GM21423 (cell line): Measurements from ENCODE around the gene WWTR1.

Source experiments
- ATAC-seq: cut with Tn5 transposase; IDR thresholded peaks from one replicate; pipeline ENCODE4 v1.9.1; 2021; ENCODE audit warnings: mild to moderate bottlenecking, moderate library complexity; ENCODE audit not compliant: unreplicated experiment

The WWTR1 gene

DNA sequence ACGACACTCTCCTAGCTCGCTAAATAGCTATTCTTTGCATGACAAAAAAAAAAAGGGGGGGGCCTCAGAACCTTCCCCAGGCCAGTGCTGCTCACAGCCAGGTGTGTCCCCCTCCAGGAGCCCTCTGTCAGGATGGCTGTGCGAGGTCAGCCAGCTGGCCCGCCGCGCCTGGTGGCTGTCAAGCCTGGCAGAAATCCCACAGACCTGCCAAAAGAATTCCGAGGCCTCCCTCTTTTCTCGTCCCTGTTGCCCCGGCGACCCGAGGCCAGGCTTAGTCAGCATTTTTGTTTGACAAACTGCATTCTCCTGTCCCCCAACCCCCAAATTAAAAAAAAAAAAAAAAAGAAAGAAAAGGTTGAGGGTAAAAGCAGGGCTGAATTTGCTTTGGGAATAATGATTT lies 121.4 kb downstream of the WWTR1 start:
- no peak for ATAC-seq

DNA sequence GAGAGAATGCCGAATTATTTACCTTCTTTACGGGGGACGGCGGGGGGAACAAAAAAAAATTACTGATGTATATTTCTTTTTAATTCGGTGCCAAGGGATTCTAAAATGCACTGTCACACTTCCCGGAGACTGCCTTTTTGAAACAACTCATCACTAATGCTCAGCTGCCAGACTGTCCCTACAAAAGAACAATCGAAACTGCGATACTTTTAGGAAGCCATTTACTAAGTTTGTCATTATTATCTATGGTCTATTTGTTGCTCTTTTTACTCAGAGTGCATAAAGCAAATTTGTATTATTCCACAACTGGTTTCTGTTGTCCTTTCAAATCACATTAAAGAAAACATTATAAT lies 122.5 kb downstream of the WWTR1 start:
- no peak for ATAC-seq

DNA sequence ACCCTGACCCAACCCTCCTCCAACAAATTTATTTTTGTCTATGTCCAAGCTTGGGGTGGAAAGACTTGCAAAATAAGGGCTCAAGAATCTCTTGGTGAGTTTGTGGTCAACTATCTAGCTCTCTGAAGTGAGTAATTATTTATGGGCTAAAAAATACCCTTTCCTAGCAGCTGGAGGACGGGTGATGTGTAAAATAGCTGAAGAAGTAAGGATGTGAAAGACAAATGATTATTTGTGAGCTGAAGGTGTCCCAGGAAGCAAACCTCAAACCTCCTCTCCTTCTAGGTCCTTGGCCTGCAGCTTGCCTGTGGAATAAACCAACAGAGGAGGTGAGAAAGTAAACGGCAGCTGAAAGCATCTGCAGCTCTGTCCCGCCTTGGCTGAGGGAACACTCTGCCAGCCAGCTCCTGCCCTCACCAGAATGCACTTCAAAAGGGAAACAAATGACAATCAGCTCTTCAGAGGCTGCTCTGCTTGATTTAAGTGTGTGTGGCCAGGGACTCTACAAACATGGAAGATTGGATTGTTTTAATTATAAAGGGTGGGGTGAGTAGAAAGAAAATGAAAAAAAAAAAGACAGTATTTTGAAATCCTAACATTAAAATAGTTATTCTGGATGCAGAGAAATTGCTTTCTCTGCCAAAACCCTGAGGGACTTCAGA lies 123.0 kb downstream of the WWTR1 start:
- ATAC-seq: no peak

DNA sequence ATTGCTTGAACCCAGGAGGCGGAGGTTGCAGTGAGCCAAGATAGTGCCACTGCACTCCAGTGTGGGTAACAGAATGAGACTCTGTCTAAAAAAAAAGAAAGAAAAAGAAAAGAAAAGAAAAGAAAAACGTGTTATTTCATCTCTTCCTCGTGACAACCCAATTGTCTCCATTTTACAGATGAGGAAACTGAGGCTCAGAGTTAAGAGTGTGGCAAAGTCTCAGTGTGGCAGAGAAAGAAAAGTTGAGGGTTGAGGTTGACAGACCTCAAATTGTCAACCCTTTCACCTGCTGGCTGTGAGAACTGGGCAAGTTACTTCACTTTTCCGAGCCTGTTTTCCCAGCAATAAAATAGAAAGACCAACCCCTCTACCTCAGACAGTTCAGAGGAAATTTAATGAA lies 123.7 kb downstream of the WWTR1 start:
- ATAC-seq: no peak

DNA sequence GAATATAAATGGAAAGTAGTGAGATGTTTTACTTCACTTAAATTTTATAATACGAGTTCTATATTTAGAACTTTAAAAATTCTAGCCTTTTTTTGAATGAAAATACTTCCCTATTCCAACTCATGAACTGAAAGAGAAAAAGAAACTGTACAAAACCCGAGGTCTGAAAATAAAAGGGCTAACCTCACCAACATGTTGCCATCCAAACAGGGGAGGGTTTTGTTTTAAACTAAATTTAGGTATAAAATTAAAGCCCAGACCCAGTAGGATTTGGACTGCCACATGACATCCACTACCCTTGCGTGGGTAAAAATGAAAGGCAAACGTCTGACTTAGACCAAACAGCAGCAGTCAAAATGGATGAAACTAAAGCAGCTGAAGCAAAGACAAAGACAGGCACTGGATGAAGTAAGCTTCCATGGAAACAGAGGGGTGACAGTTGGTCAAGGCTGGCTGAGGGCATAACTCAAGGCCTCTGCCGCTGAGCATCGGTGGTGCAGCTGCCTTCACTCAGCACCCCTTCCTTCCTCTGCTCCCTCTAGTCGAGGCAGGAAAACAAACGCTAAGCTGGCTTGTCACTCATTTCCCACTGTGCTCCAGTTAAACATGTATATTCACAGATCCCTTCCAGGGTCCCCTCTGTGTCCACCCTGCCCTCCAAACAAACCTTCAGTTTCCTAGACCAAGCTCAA lies 125.2 kb downstream of the WWTR1 start:
- ATAC-seq: peak; percentile 41

DNA sequence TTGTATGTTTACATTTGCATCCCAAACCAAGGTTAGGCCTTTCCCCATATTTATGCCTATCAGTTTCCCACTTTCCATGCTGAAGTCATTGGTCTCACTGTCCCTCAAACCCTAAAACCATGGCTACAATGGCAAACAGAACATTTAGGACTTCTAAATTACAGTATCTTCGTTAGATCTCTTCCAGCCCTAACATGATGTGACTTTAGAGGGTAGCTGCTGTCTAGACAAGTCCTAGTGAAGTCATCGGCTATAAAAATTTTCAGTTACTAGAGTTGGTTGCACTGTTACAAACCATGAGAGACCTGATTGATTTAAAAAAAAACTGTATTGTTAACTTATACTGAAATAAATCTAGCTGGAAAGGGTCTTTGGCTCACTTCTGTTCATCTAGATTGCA lies 128.7 kb downstream of the WWTR1 start:
- no peak for ATAC-seq

DNA sequence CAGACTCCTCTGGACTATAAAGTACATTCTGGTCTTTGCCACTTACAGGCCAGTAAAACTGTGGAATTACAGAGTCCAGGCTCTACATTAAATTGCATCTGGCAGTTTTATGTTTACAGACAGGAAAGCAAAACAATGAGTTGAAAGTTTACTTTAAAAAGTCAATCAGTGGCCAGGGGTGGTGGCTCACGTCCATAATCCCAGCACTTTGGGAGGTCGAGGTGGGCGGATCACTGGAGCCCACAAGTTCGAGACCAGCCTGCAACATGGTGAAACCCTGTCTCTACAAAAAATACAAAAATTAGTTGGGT lies 129.5 kb downstream of the WWTR1 start:
- no peak for ATAC-seq

DNA sequence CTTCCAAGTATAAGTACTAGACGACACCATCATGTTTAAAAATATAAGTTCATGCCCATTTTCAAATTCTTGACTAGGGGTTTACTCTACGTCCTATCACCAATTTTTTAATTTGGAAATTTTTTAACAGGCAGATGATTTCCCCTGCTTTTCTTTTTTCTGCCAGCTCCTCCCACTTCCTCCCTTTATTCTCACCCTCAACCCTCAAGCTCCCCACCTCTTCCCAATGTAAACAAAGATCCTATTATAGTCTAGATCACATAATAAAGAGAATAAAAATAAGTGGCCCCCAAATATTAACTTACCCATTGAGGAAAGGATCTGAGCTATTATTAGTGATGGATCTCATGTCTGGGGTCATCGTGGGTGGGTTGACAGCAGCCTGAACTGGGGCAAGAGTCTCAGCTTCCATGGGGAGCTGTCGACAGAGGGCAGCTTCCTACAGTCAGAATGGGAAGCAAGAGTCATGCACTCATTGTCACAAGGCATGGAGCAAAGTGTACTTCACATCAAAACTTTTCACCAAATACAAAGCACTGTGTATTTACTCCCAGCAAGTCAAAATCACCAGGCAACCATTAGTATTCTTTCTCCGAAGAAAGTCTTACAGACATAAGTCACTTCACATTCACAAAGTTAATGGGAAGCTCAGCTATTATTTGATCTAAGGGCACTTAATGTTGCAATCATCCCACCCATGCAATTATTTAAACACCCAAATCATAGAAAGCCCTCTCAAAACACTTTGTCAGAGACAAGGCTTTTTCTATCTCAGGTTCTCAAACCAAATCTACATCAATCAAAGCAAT lies 130.1 kb downstream of the WWTR1 start:
- ATAC-seq: no peak

DNA sequence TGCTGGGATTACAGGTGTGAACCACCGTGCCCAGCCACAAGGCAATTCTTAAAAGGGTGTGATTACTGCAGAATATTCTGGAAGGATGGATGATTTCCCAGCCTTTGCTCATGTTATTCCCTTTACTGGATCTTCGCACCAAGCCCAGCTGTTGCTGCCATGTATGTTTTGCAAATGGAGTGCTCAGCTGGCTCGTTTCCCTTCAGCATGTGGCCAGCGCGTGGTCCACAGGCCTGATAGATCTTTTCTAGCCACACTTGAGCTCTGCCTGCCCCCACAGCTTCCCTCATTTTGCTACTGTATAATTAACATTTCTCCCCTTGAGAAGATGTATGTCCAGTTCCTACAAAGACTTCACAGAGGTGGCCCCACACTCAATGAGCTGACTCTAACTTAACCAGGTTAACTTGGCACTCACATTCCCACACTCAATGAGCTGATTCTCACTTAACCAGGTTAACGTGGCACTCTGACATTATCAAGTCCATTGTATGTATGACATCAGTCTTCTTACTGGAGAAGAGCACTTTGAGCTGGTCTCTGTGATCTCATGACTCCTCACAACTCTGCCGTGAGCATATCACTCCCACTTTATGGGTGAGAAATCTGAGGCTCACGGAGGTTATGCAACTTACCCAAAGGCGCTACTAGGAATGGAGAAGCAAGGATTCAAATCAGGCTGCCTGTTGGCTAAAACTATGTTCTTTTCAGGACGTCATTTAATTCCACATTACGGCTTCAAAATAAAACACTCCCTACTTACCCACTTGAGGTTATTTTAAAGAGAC lies 134.1 kb downstream of the WWTR1 start:
- ATAC-seq: no peak

DNA sequence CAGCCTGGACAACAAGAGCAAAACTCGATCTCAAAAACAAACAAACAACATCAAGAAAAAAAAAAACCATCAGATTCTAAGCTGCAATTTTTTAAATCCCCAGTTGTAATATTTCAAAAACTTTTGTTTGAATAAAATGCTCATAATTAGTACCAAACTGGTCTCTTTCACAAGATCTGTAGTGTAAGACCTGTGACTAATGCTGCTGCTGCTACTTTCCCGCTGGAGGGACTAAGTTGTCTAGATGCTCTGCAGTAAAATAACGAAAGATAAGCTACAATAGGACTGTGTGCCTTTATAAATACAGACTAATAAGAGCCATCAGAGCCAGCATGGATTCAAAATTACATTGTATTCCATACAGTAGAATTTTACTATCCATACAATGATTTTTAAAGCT lies 137.9 kb downstream of the WWTR1 start:
- no peak for ATAC-seq

DNA sequence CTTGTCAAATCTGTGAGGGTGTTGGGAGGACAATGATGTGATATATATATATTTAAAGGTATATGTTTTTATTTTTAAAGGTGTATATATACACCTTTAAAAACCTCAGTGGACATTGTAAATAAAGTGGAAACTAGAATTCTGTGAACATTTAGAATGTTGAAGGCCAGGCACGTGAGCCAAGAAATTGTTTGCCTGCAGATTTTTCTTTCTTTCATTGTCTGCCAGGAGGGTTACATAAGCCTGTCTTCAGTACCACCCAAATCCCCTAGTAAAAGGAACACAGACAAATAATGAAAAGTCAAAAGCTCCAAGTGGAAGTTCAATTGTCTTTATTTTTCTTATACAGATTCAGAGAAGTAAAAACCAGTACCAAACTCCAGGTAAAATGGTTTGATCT lies 140.9 kb downstream of the WWTR1 start:
- ATAC-seq: no peak

DNA sequence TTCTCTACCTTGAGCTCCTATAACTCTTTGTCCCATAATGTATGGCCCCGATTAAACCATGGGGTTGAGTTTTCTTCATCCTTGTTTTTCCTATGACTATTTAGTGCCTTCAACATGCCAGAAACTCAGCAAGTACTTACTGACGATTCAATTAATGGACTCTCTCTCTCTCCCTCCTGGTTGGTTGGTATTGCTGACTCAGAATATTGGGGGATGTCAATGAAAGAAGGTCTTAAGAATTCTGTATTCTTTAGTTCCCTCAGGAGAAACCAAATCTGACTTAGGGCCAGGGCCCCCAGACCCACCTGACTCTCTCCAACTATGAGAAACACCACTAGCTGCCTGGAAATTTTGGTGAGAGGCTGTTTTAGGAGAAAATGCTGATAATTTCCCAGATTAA lies 142.6 kb downstream of the WWTR1 start:
- ATAC-seq: no peak

DNA sequence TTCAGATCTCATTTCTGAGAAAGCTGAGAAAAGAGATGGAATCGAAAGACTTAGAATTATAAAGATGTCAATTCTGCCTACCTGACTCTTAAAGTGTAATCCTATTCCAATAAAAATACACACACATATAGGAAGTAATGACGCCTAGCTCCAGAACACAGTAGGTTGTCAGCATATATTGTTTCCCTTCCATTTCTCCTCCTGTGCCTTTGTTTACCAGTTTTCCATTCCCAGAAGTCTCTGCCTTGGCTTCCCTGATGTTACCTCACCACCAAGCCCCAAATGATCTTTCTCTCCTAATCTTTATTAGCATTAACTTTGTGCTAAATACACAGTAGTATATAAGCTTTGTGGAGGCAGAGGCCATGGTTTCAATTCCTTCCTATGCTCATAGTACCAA lies 143.4 kb downstream of the WWTR1 start:
- ATAC-seq: no peak

DNA sequence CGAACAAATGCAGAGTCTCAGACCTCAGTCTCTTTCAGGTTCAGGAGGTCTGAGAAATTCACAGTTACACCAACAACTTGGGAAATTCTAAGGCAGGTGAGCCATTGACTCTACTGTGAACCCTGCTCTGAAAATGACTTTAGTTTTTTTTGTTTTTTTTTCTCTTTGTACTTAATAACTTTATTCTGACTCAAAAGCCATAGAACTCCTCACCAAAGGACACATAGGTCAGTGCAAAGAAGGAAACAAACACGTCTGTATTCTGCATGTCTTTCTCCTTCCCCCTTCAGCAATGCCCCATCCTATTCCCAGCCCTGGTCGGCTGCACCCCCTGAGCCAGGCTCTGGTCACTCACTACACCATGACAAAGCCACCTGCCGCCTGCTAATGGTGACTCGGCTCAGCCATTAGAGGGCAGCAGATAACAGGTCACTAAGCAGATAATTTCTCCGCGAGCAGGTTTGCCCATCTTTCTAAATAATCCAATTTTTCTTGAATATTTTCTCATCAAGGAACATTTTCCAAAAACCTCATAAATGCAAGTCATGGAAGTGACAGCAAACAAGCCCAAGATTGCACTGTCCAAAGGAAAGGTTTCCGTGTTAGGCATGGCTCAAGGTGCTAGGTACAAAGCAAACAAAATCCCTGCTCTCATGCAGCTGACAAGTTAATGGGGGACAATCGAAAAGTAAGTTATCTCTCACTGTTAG lies 145.6 kb downstream of the WWTR1 start:
- peak; percentile 62 for ATAC-seq

DNA sequence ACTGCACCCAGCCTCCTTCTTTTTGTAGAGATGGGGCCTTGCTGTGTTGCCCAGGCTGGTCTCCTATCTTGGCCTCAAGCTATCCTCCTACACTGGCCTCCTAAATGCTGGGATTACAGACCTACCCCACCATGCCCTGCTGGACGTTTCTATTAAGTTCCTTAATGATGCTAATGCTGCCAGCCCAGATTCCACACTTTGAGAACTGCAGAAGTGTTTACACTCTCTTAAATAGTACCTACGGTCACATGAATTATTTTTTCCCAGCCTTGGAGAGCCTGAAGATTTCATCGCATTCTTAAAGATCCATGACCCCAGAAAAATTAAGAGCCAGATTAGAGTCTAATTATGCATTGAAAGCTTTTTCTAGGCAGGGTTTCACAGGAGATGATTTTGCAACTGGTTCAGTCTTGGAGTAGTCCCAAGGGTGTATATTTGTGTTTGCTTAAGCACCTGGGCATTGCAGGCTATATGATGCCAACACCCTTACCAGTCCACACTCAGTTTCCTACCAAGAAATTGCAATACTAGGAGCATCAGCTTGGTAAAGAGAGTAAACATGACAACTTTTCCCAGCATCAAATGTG lies 146.7 kb downstream of the WWTR1 start:
- ATAC-seq: no peak

DNA sequence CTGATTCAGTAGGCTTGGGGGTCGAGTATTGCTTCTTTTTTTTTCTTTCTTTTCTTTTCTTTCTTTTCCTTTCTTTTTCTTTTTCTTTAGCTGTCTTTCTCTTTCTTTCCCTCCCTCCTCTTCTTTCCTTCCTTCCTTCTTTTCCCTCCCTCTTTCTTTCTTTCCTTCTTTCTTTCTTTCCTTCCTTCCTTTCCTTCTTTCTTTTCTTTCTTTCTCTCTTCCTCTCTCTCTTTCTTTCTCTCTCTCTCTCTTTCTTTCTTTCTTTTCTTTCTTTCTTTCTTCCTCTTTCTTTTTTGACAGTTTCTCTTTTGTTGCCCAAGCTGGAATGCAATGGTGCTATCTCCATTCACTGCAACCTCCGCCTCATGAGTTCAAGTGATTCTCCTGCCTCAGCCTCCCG lies 147.3 kb downstream of the WWTR1 start:
- ATAC-seq: no peak

DNA sequence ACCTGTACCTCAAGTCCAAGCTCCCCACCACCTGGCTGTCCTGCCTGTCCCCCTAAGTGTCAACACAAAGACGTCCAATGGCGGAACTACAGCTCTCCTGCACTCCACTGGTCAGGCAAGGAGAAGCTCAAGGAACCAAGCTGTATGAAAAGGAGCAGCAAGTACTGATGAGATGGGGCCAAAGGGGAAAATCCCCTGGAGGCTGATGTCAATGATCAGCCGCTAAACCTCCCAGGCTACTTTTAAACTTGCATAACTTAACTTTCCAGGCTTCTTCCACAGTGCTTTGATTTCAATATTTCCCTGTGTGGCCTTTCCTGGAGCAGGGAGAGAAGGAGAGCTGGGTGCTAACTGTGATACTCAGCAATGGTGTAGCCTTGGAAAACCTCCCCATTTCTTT lies 148.3 kb downstream of the WWTR1 start:
- no peak for ATAC-seq

DNA sequence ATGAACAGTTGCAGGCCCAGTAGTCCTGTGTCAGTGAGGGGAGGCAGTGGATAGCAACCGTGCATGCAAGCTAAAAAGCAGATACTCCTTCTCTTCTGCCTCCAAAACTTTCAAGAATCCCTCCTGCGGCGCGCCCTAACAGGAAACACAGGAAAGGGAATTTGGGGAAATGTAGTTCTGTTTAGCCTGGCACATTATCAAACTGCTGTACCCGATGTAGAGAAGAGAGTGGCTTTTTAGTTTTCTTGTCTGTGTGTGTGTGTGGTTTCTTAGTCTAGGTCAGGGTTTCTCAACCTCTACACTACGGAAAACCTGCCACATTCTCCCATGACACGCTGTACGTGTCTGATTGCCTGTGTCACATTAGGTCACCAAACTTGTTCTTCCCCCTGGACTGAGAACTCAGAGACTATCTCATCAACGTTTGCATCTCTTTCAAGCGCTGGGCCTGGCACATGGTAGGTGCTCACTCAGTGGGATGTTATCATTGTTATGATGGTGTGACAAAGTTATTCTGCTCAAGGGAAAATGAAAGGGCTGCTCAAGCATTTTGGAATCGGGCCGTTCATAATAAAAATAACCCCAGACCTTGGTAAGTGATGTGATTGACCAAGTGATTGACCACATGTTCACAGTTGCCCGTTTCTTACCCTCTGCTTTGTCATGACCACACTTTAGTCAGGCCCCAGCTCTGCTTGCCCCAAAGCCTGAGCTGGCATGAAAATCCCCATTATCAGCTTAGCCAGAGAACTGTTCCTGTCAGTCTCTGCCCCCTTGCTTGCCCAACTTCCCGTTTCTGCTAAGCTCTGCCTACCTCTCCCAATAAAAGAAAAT lies 150.1 kb downstream of the WWTR1 start:
- no peak for ATAC-seq

DNA sequence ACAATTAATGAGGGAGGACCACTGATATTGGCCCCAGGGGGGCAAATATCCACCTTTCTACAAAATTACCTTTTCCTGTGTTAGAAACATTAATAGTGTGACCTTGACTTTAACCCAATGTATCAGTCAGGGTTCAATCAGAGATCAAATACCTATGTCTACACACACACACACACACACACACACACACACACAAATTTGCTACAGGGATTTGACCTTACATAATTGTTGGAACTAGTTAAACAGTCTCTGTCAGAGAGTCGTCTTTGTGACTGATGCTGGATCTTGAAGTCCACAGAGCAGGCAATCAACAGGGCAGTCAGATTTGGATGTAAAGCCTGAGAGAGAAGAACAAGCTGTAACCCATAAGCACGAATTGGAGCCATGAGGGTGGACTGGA lies 150.9 kb downstream of the WWTR1 start:
- no peak for ATAC-seq

DNA sequence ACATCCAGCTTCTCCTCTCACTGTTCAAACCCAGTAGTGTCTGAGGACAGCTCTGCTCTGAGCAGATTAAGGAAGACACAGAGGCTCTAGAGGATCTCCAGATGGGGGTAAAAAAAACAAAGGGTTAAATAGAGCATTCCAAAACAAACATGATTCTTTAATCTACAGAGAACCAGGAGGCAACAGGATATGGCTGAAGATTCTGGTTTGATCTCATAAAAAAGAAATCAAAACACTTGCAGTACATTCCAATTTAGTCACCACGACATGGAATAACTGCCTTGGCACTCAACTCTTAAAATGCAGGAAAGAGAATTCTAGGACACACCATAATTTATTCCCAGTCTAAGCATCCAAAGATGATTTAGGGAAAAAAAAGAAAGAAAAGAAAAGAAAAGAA lies 151.3 kb downstream of the WWTR1 start:
- ATAC-seq: no peak
